Non-pigmented ciliary epithelial cell (primary cell): ENCODE measurements around the gene RNF10.
"Not testable (repeated sequence)": the region's sequence is repeated elsewhere in the genome, so short reads cannot be mapped to it uniquely, and the experiment has no call there.

ENCODE experiments used
- DNase-seq: peaks from one replicate; pipeline ENCODE4 v3.0.0-alpha.2; 2010; ENCODE audit warnings: low read depth

Gene RNF10

GRCh38 chr12:120617193-120617592 lies 83.0 kb downstream of the RNF10 start:
- DNase-seq = not testable (repeated sequence)

- DNase-seq = not testable (repeated sequence)
Observed at GRCh38 chr12:120617767-120618166, 83.6 kb downstream of the RNF10 start.

- DNase-seq = no peak
Observed at GRCh38 chr12:120618954-120619615, 84.9 kb downstream of the RNF10 start.

GRCh38 chr12:120620624-120621023 lies 86.5 kb downstream of the RNF10 start:
- no peak for DNase-seq

- DNase-seq = no peak
Observed at GRCh38 chr12:120625557-120626419, 91.6 kb downstream of the RNF10 start.
